ENCODE measurements around the gene SKOR1. TPM values are rescaled to one million over a fixed set of nuclear protein-coding genes. Genes with fewer than 3 reads are reported as not detected.

SKOR1 gene
- total RNA-seq, 1 experiment from 2014 or later = 0.13 TPM

DNA sequence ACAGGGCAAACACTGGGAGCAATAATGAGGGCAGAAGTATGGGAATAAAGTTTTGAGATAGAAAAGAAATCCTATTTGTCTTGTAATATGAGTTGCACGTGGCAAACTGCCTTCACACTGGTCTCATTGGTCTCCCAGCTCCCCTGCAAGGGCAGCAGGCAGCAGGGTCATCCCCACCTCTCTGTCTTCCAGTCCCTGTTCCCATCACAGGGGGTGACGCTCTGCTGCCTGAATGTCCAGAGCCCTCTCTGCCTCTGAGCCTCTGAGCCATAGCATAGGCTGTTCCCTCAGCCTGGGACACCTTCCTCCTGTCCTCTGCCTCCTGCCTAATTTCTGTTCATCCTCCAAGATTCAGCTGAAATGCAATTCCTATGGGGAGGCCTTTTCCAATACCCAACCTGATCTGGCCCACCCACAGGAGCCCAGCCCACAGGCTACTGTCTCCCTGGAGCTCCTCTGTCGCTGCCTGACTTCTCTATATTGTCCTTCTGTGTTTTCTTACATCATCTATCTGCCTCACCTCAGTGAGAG lies 12.1 kb upstream of the SKOR1 start:
- Mint-ChIP-seq H3K4me3 (no peak overlapping the region), H3K27ac (no peak overlapping the region), H3K36me3 (ENCODE audit: insufficient read depth in 1 of 3, low read depth in 3 of 3) (peaks cover 0 to under 1% (median 0%) of the 10 kb centered on the region in 3 experiments; a peak in 1 of 7 replicates), H3K27me3 (ENCODE audit: low read depth) (peaks cover 33% of the 10 kb centered on the region), H3K9me3 (peaks cover 0 to 2% of the 10 kb centered on the region in 2 experiments; a peak in 1 of 5 replicates), H3K4me1 (peaks cover 9 to 19% of the 10 kb centered on the region in 2 experiments; a peak in 3 of 4 replicates)
- no peaks in the 10 kb centered on the region for H3K4me1 ChIP-seq (ENCODE audit: insufficient read depth, low read length)
- H3K18ac ChIP-seq (ENCODE audit: insufficient read length, low read depth, low read length) = no peak overlapping the region
- no peak overlapping the region for H2BK15ac ChIP-seq (ENCODE audit: low read depth, low read length)
- H2AK5ac ChIP-seq (ENCODE audit: insufficient read length, low read length) = no peak overlapping the region
- no peak overlapping the region for H2BK5ac ChIP-seq (ENCODE audit: insufficient read length, low read length)
- no peak overlapping the region for H4K91ac ChIP-seq (ENCODE audit: insufficient read length, low read depth, low read length)
- DNase-seq = peak; percentile 25
- H3K27me3 ChIP-seq (ENCODE audit: insufficient read depth, low read length) = peaks cover 1% of the 10 kb centered on the region; the same call in 1 of the 2 replicates
- no peak overlapping the region for H3K4me2 ChIP-seq (ENCODE audit: insufficient read depth, insufficient read length, low read length)
- TF ChIP-seq, protein P1, sequence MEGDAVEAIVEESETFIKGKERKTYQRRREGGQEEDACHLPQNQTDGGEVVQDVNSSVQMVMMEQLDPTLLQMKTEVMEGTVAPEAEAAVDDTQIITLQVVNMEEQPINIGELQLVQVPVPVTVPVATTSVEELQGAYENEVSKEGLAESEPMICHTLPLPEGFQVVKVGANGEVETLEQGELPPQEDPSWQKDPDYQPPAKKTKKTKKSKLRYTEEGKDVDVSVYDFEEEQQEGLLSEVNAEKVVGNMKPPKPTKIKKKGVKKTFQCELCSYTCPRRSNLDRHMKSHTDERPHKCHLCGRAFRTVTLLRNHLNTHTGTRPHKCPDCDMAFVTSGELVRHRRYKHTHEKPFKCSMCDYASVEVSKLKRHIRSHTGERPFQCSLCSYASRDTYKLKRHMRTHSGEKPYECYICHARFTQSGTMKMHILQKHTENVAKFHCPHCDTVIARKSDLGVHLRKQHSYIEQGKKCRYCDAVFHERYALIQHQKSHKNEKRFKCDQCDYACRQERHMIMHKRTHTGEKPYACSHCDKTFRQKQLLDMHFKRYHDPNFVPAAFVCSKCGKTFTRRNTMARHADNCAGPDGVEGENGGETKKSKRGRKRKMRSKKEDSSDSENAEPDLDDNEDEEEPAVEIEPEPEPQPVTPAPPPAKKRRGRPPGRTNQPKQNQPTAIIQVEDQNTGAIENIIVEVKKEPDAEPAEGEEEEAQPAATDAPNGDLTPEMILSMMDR (conservative IDR thresholded peaks at IDR 0.05) = no peak
- H3K4ac ChIP-seq (ENCODE audit: low read depth, low read length) = no peak overlapping the region
- no peak overlapping the region for H2BK20ac ChIP-seq (ENCODE audit: low read depth, low read length, poor library complexity, severe bottlenecking)
- no peaks in the 10 kb centered on the region for H3K79me2 ChIP-seq (ENCODE audit: insufficient read depth, low read length)
- H4K8ac ChIP-seq (replicated peaks; ENCODE audit: insufficient read length, low read depth, low read length) = no peak overlapping the region
- no peak overlapping the region for H3K56ac ChIP-seq (ENCODE audit: insufficient read length, low read depth, low read length)
- no peak overlapping the region for H2AFZ ChIP-seq (ENCODE audit: low read length)
- H3K79me1 ChIP-seq (ENCODE audit: insufficient read depth, low read depth, low read length, poor library complexity, severe bottlenecking) = no peaks in the 10 kb centered on the region
- no CpG with 5 or more reads among the region's 3 CpGs for WGBS (ENCODE audit: extremely low coverage, insufficient read length, low lambda C conversion rate)
- no peak overlapping the region for H3K14ac ChIP-seq (ENCODE audit: insufficient read depth, low read length)
- H2BK12ac ChIP-seq (ENCODE audit: insufficient read length, low read depth, low read length) = no peak overlapping the region
- H3K27ac ChIP-seq (ENCODE audit: insufficient read length, low read depth, low read length) = no peak overlapping the region
- no peak overlapping the region for H3T11ph ChIP-seq (ENCODE audit: low read length)
- no peaks in the 10 kb centered on the region for H3K9me3 ChIP-seq (ENCODE audit: control insufficient read depth, low read depth, low read length)
- no peaks in the 10 kb centered on the region for H3K23me2 ChIP-seq (ENCODE audit: insufficient read length, low read depth, low read length, poor library complexity, severe bottlenecking)
- H2BK120ac ChIP-seq (ENCODE audit: low read depth, low read length, poor library complexity, severe bottlenecking) = no peak overlapping the region
- H3K9ac ChIP-seq (ENCODE audit: extremely low read depth, insufficient read length, low read length) = no peak overlapping the region
- H4K5ac ChIP-seq (ENCODE audit: insufficient read length, low read depth, low read length) = no peak overlapping the region
- H3K23ac ChIP-seq (ENCODE audit: insufficient read length, low read depth, low read length) = no peak overlapping the region
- H4K20me1 ChIP-seq (ENCODE audit: control insufficient read depth, insufficient read depth, insufficient read length) = no peaks in the 10 kb centered on the region
